HG02642 (cell line): Measurements from ENCODE around the gene POLR1B.
"Not testable (repeated sequence)": the region's sequence is repeated elsewhere in the genome, so short reads cannot be mapped to it uniquely, and the experiment has no call there.

Source experiments
- ATAC-seq: cut with Tn5 transposase; IDR thresholded peaks from one replicate; pipeline ENCODE4 v1.9.1; 2021; ENCODE audit warnings: mild to moderate bottlenecking; ENCODE audit not compliant: unreplicated experiment, poor library complexity

POLR1B gene

GRCh38 chr2:112542123-112542983 lies at the start of gene POLR1B:
TSS of gene POLR1B (plus strand) at chr2:112542465. CDS start at chr2:112542495, 30 bp downstream.
- peak; percentile 85 for ATAC-seq

- no peak for ATAC-seq
Measured at GRCh38 chr2:112493048-112493447, 49.2 kb upstream of the POLR1B start.

GRCh38 chr2:112493858-112494648 lies 48.2 kb upstream of the POLR1B start:
- no peak for ATAC-seq

- ATAC-seq, result no peak
Measured at GRCh38 chr2:112494828-112495227, 47.4 kb upstream of the POLR1B start.

- ATAC-seq, result not testable (repeated sequence)
Measured at GRCh38 chr2:112495878-112496277, 46.4 kb upstream of the POLR1B start.

GRCh38 chr2:112500850-112501484 lies 41.3 kb upstream of the POLR1B start:
- peak; percentile 69 for ATAC-seq

- ATAC-seq, result not testable (repeated sequence)
Measured at GRCh38 chr2:112509239-112509998, 32.8 kb upstream of the POLR1B start.

GRCh38 chr2:112516801-112517200 lies 25.5 kb upstream of the POLR1B start:
- no peak for ATAC-seq

- no peak for ATAC-seq
Measured at GRCh38 chr2:112518807-112519206, 23.5 kb upstream of the POLR1B start.

GRCh38 chr2:112519506-112519905 lies 22.8 kb upstream of the POLR1B start:
- no peak for ATAC-seq

GRCh38 chr2:112520234-112520783 lies 22.0 kb upstream of the POLR1B start:
- no peak for ATAC-seq

GRCh38 chr2:112523291-112523777 lies 18.9 kb upstream of the POLR1B start:
- ATAC-seq, result no peak

- ATAC-seq, result not testable (repeated sequence)
Measured at GRCh38 chr2:112524276-112524675, 18.0 kb upstream of the POLR1B start.

- no peak for ATAC-seq
Measured at GRCh38 chr2:112528541-112528940, 13.7 kb upstream of the POLR1B start.

- ATAC-seq, result no peak
Measured at GRCh38 chr2:112529757-112530156, 12.5 kb upstream of the POLR1B start.

GRCh38 chr2:112530728-112531127 lies 11.5 kb upstream of the POLR1B start:
- no peak for ATAC-seq

GRCh38 chr2:112534826-112535225 lies 7.4 kb upstream of the POLR1B start:
- ATAC-seq, result no peak

GRCh38 chr2:112536665-112537064 lies 5.6 kb upstream of the POLR1B start:
- ATAC-seq, result not testable (repeated sequence)

- no peak for ATAC-seq
Measured at GRCh38 chr2:112539306-112539705, 3.0 kb upstream of the POLR1B start.

GRCh38 chr2:112540906-112541305 lies 1.4 kb upstream of the POLR1B start:
- ATAC-seq, result no peak
